B cell (primary cell): Measurements from ENCODE around the gene RANBP9. TPM values are rescaled to one million over a fixed set of nuclear protein-coding genes. Genes with fewer than 3 reads are reported as not detected.

Source experiments
- ATAC-seq: fragments of 200-7000 bp; cut with Tn5 transposase; one replicate; pipeline ENCODE4 v1.10.0; 2021; ENCODE audit warnings: low read depth, mild to moderate bottlenecking, moderate number of reproducible peaks, moderate library complexity
- CTCF ChIA-PET: fragments of 350-600 bp; sonication (Branson Sonifier 250); formaldehyde crosslinking; loops from one replicate; lab custom pipeline; 2021; ENCODE audit warnings: antibody characterized with exemption, inconsistent platforms; lab: Charles Lee
- POLR2A ChIA-PET: fragments of 350-600 bp; sonication (Branson Sonifier 250); formaldehyde crosslinking; loops from one replicate; lab custom pipeline; 2021; ENCODE audit warnings: antibody characterized with exemption; lab: Charles Lee
- DNase-seq: peaks from one replicate; pipeline ENCODE4 v3.0.0; 2013
- H2AFZ ChIP-seq: 2 replicates; pipeline ENCODE4 v1.6.1; 2012; ENCODE audit warnings: mild to moderate bottlenecking, low read depth, low read length; ENCODE audit not compliant: insufficient read depth, poor library complexity, severe bottlenecking
- H3K27ac ChIP-seq, 2 donors: 1 replicate in 1 of 2; 2 replicates in 1 of 2; pipeline ENCODE4 v1.5.1; 2012 to 2013; ENCODE audit warnings: low read length in 2 of 2, mild to moderate bottlenecking in 2 of 2, moderate library complexity in 1 of 2
- H3K27me3 ChIP-seq, 4 experiments: fragments of 200-600 bp in 1 of 4; sonication (generic) in 1 of 4; replicated peaks in 1 of 4; 1 replicate in 2 of 4; 2 replicates in 2 of 4; pipeline versions ENCODE4 v1.6.1 to v1.7.0; 2013 to 2016; ENCODE audit warnings: low read length in 3 of 4, mild to moderate bottlenecking in 2 of 4, mixed read lengths in 1 of 4, moderate library complexity in 1 of 4; ENCODE audit not compliant: insufficient read depth in 4 of 4, control insufficient read depth in 3 of 4; ENCODE audit errors: control extremely low read depth in 1 of 4
- H3K36me3 ChIP-seq, 2 experiments: replicated peaks in 1 of 2; 1 replicate in 1 of 2; 2 replicates in 1 of 2; pipeline versions ENCODE4 v1.6.1 to v1.7.1; 2013; ENCODE audit warnings: low read length in 1 of 2; ENCODE audit not compliant: insufficient read depth in 2 of 2, control insufficient read depth in 1 of 2; ENCODE audit errors: control extremely low read depth in 1 of 2, extremely low read depth in 1 of 2
- H3K4me1 ChIP-seq, 2 donors: fragments of 200-600 bp in 1 of 2; sonication (generic) in 1 of 2; 1 replicate in 1 of 2; 2 replicates in 1 of 2; pipeline versions ENCODE4 v1.5.1 to v1.6.1; 2013 to 2017; ENCODE audit warnings: low read length in 2 of 2; ENCODE audit not compliant: control insufficient read depth in 2 of 2, insufficient read depth in 2 of 2
- H3K4me2 ChIP-seq: replicated peaks from 2 replicates; pipeline ENCODE3; 2012; ENCODE audit warnings: mild to moderate bottlenecking, low read depth, low read length; ENCODE audit not compliant: poor library complexity, severe bottlenecking
- H3K4me3 ChIP-seq, 5 experiments: fragments of 200-600 bp in 1 of 5; sonication (generic) in 1 of 5; 1 replicate in 3 of 5; 2 replicates in 2 of 5; pipeline versions ENCODE4 v1.5.1 to v1.7.0; 2011 to 2016; ENCODE audit warnings: low read length in 4 of 5, mild to moderate bottlenecking in 4 of 5, low read depth in 2 of 5, control low read depth in 1 of 5, moderate library complexity in 1 of 5; ENCODE audit not compliant: insufficient read depth in 1 of 5; ENCODE audit errors: control extremely low read depth in 1 of 5, extremely low read depth in 1 of 5
- H3K79me2 ChIP-seq: fragments of 200-600 bp; sonication (generic); one replicate; pipeline ENCODE4 v1.6.0; 2016; ENCODE audit warnings: low read length; ENCODE audit not compliant: control insufficient read depth, insufficient read depth
- H3K9ac ChIP-seq: fragments of 200-600 bp; sonication (generic); 2 replicates; pipeline ENCODE4 v1.6.1; 2017; ENCODE audit warnings: mild to moderate bottlenecking, low read length, moderate library complexity
- H3K9me3 ChIP-seq, 3 donors: one replicate each; pipeline versions ENCODE4 v1.6.1 to v1.7.1; 2013; ENCODE audit warnings: low read length in 2 of 3; ENCODE audit not compliant: control insufficient read depth in 2 of 3, insufficient read depth in 1 of 3; ENCODE audit errors: control extremely low read depth in 1 of 3
- H4K20me1 ChIP-seq: 2 replicates; pipeline ENCODE4 v1.6.0; 2012; ENCODE audit warnings: mild to moderate bottlenecking, low read length; ENCODE audit not compliant: insufficient read depth, control insufficient read depth, poor library complexity, severe bottlenecking
- H3K27ac Mint-ChIP-seq: one replicate; pipeline ENCODE4 v1.8.0; 2021; ENCODE audit warnings: mixed read lengths
- H3K27me3 Mint-ChIP-seq: one replicate; pipeline ENCODE4 v1.8.0; 2021; ENCODE audit warnings: mixed read lengths
- H3K4me1 Mint-ChIP-seq: one replicate; pipeline ENCODE4 v1.8.0; 2021; ENCODE audit warnings: mixed read lengths
- H3K4me3 Mint-ChIP-seq: one replicate; pipeline ENCODE4 v1.8.0; 2021; ENCODE audit warnings: mixed read lengths
- H3K9me3 Mint-ChIP-seq: one replicate; pipeline ENCODE4 v1.8.0; 2022; ENCODE audit warnings: mixed read lengths; ENCODE audit not compliant: insufficient read depth
- EZH2 ChIP-seq: IDR thresholded peaks from 2 replicates; pipeline ENCODE4 v1.6.1; 2012; ENCODE audit warnings: borderline replicate concordance, low read depth, mild to moderate bottlenecking, moderate library complexity, low read length; ENCODE audit not compliant: insufficient read depth, poor library complexity, severe bottlenecking
- WGBS: methylation state at CpG from one replicate; pipeline ENCODE4 v1.1.5; 2013; ENCODE audit warnings: missing lambda C conversion rate; ENCODE audit not compliant: insufficient coverage; 5-methylcytosine and 5-hydroxymethylcytosine counted together
- intact Hi-C: fragments of 100-400 bp; cut with micrococcal nuclease; formaldehyde crosslinking; loops from one replicate; pipeline ENCODE4 v1.10.0; 2022
- polyA plus RNA-seq: library from polyadenylated mRNA; depleted of rRNA; stranded (reverse); fragments of >200 nt; gene quantifications from 2 replicates; pipeline ENCODE4 v1.2.3, GENCODE V29; 2012
- total RNA-seq, 2 donors: library from RNA; stranded (reverse); fragments of 120-200 nt in 1 of 2; gene quantifications; 1 replicate in 1 of 2; 2 replicates in 1 of 2; pipeline versions ENCODE4 v1.2.3 to v1.2.4, GENCODE V29; 2013 to 2022
- TF ChIP-seq, protein P1 (sequence below): fragments of 200-600 bp; IDR thresholded peaks from one replicate; pipeline ENCODE4 v1.8.0; 2022; ENCODE audit warnings: antibody characterized with exemption, mild to moderate bottlenecking

Gene RANBP9
- total and polyA plus RNA-seq, 2 donors (not counting 1 experiment from before 2014, with no cell fraction given): 20.0 to 34.1 TPM

DNA sequence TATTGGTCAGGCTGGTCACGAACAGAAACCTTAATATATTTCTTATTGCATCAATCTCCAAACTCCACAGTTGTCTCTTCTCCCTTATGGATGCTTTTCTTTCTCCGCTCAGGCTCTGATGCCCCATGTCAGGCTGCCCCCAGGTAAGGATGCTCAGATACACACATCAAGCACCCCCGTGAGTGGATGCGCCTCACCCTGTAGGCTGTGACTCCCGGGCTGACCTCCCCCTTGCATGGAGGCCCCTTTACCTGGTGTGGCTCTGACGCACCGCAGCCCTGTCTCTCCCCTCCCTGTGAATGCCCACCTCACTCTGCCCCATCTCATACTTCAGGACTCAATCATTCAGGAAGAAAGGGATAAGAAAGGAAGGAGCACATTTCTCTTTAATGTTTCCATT lies 19.1 kb upstream of the RANBP9 start:
- Histone ChIP-seq H2AFZ (no peak overlapping the region), H3K4me2 (no peak overlapping the region), H3K36me3 (no peaks in the 10 kb centered on the region), H4K20me1 (no peaks in the 10 kb centered on the region), H3K27me3 (peaks cover 0 to 3% (median 0%) of the 10 kb centered on the region in 4 experiments), H3K9ac (no peak overlapping the region), H3K4me3 (no peak overlapping the region), H3K9me3 (no peaks in the 10 kb centered on the region), H3K4me1 (no peaks in the 10 kb centered on the region), H3K79me2 (no peaks in the 10 kb centered on the region), H3K27ac (no peak overlapping the region)
- Mint-ChIP-seq H3K27ac (no peak overlapping the region), H3K9me3 (no peaks in the 10 kb centered on the region), H3K27me3 (peaks cover 15% of the 10 kb centered on the region), H3K4me1 (no peaks in the 10 kb centered on the region), H3K4me3 (no peak overlapping the region)
- 90% methylated on average over 4 of the region's 7 CpGs for WGBS
- no peak for ATAC-seq
- intact Hi-C loops: no loop called here
- TF ChIP-seq, protein P1, sequence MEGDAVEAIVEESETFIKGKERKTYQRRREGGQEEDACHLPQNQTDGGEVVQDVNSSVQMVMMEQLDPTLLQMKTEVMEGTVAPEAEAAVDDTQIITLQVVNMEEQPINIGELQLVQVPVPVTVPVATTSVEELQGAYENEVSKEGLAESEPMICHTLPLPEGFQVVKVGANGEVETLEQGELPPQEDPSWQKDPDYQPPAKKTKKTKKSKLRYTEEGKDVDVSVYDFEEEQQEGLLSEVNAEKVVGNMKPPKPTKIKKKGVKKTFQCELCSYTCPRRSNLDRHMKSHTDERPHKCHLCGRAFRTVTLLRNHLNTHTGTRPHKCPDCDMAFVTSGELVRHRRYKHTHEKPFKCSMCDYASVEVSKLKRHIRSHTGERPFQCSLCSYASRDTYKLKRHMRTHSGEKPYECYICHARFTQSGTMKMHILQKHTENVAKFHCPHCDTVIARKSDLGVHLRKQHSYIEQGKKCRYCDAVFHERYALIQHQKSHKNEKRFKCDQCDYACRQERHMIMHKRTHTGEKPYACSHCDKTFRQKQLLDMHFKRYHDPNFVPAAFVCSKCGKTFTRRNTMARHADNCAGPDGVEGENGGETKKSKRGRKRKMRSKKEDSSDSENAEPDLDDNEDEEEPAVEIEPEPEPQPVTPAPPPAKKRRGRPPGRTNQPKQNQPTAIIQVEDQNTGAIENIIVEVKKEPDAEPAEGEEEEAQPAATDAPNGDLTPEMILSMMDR: no peak
- no peak for TF ChIP-seq EZH2
- POLR2A ChIA-PET: no interaction called here
- CTCF ChIA-PET: no interaction called here
- DNase-seq: no peak

DNA sequence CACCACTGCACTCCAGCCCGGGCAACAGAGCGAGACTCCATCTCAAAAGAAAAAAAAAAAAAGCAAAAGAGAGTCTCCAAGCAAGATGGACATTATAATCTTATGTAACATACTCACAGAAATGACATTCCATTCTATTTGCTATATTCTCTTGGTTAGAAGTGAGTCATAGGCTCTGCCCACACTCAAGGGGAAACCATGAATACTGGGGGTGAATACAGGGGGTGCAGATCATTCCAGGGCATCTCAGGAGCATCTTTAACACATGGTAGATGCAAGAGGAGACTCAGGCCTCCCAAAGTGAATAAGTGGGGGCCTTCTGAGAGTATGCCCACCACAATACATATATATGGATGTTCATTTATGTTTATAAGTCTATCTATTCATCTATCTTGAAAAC lies 18.3 kb upstream of the RANBP9 start:
- H3K9ac ChIP-seq: no peak overlapping the region
- H3K4me1 Mint-ChIP-seq: no peaks in the 10 kb centered on the region
- no peak overlapping the region for H3K27ac ChIP-seq
- no CpG with 5 or more reads among the region's 2 CpGs for WGBS
- no peaks in the 10 kb centered on the region for H3K9me3 Mint-ChIP-seq
- no peak overlapping the region for H3K4me2 ChIP-seq
- intact Hi-C loops: no loop called here
- no peak overlapping the region for H2AFZ ChIP-seq
- peaks cover 0 to 3% (median 0%) of the 10 kb centered on the region in 4 experiments for H3K27me3 ChIP-seq
- H3K4me3 ChIP-seq: no peak overlapping the region
- POLR2A ChIA-PET: interaction anchor here (0.7 kb wide), 1 partner anchor 17 kb away, joined by 3 read pairs; no protein-coding TSS in a partner anchor
- no peaks in the 10 kb centered on the region for H3K4me1 ChIP-seq
- no peaks in the 10 kb centered on the region for H4K20me1 ChIP-seq
- no peaks in the 10 kb centered on the region for H3K9me3 ChIP-seq
- CTCF ChIA-PET: no interaction called here
- ATAC-seq: no peak
- no peak overlapping the region for H3K27ac Mint-ChIP-seq
- no peaks in the 10 kb centered on the region for H3K36me3 ChIP-seq
- H3K79me2 ChIP-seq: no peaks in the 10 kb centered on the region
- peaks cover 15% of the 10 kb centered on the region for H3K27me3 Mint-ChIP-seq
- no peak for DNase-seq
- no peak for TF ChIP-seq EZH2
- TF ChIP-seq, protein P1: no peak
- no peak overlapping the region for H3K4me3 Mint-ChIP-seq
